Chondrocyte (in vitro differentiated cells): ENCODE results near the gene NCF4. TPM values are rescaled to one million over a fixed set of nuclear protein-coding genes. Genes with fewer than 3 reads are reported as not detected.

Experiments
- DNase-seq: peaks from one replicate; pipeline ENCODE4 v3.0.0; 2021; ENCODE audit warnings: mixed read lengths, low spot score
- H3K27ac Mint-ChIP-seq: one replicate; pipeline ENCODE4 v1.8.0; 2021; ENCODE audit warnings: mild to moderate bottlenecking, moderate library complexity, mixed read lengths; ENCODE audit not compliant: unreplicated experiment
- H3K27me3 Mint-ChIP-seq: 2 replicates; pipeline ENCODE4 v1.8.0; 2021; ENCODE audit warnings: low read depth, mixed read lengths
- H3K36me3 Mint-ChIP-seq: 2 replicates; pipeline ENCODE4 v1.8.0; 2021; ENCODE audit warnings: low read depth, mixed read lengths
- H3K4me1 Mint-ChIP-seq: 2 replicates; pipeline ENCODE4 v1.8.0; 2021; ENCODE audit warnings: low read depth, mild to moderate bottlenecking, mixed read lengths
- H3K4me3 Mint-ChIP-seq: one replicate; pipeline ENCODE4 v1.8.0; 2021; ENCODE audit warnings: mild to moderate bottlenecking, moderate library complexity, mixed read lengths; ENCODE audit not compliant: unreplicated experiment
- H3K9me3 Mint-ChIP-seq: 2 replicates; pipeline ENCODE4 v1.8.0; 2021; ENCODE audit warnings: low read depth, mixed read lengths
- total RNA-seq: library from RNA; stranded (reverse); gene quantifications from 3 replicates; pipeline ENCODE4 v1.2.1, GENCODE V29; 2021
- TF ChIP-seq, protein P1 (sequence below): fragments of 200-600 bp; sonication (generic); IDR thresholded peaks from 2 replicates; pipeline ENCODE4 v1.5.0; 2021; ENCODE audit warnings: antibody characterized with exemption, mild to moderate bottlenecking, moderate library complexity

The NCF4 gene
- total RNA-seq, 1 donor from 2014 or later, result not detected

DNA sequence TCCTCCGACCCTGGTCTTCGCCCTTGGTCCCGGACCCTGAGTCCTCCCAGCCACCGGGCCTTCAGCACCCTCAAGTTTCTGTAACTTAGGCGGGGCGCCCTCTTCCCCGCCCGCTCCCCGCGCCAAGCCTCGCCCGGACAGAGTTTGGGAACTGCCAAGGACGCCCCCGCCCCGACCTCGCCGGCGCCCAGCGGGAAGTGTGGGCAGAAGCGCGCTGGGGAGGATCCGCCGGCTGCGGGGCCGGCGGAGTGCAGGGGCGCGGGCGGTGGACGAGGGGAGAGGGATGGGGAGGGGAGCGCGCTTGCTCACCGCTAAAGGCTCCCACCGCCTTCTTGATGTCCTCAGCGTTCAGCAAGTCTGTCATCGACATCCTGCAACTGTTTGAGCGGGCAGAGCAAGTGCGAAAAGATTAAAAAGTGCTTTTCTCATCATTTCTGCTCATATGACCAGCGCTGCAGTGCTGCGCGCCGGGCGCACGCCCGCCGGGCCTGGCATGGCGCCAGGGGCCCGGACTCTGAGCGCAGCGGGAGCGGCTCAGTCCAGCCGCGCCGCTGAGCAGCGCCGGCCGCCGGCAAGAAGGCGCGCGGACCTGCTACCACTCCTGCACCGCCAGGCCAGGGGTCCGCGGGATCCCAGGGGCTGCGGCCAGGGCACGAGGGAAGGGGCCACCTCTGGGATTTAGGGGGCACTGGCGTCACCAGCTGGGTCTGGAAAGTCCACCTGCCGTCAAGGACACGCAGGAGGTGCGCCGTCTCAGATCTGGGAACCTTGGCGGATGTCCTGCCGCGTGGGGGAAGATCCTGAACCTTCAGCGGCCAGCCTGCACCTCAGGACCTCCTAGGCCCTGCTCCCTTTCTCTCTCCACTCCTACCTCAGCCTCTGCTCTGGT, 43.9 kb upstream of the NCF4 start, which contains the start of gene PVALB:
Gene PVALB (minus strand): TSS at position 400 of the 889 bp plus-strand sequence. CDS start 30 bp downstream, at position 370.
- H3K4me3 Mint-ChIP-seq, result peak within 1 kb of the TSS; percentile 48
- H3K36me3 Mint-ChIP-seq, result no peaks in the 10 kb centered on the region
- TF ChIP-seq, protein P1, sequence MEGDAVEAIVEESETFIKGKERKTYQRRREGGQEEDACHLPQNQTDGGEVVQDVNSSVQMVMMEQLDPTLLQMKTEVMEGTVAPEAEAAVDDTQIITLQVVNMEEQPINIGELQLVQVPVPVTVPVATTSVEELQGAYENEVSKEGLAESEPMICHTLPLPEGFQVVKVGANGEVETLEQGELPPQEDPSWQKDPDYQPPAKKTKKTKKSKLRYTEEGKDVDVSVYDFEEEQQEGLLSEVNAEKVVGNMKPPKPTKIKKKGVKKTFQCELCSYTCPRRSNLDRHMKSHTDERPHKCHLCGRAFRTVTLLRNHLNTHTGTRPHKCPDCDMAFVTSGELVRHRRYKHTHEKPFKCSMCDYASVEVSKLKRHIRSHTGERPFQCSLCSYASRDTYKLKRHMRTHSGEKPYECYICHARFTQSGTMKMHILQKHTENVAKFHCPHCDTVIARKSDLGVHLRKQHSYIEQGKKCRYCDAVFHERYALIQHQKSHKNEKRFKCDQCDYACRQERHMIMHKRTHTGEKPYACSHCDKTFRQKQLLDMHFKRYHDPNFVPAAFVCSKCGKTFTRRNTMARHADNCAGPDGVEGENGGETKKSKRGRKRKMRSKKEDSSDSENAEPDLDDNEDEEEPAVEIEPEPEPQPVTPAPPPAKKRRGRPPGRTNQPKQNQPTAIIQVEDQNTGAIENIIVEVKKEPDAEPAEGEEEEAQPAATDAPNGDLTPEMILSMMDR, result no peak
- H3K4me1 Mint-ChIP-seq, result peaks cover 6% of the 10 kb centered on the region
- no peak within 1 kb of the TSS for H3K27ac Mint-ChIP-seq
- peaks cover 69% of the 10 kb centered on the region for H3K27me3 Mint-ChIP-seq
- DNase-seq, result no peak
- H3K9me3 Mint-ChIP-seq, result no peaks in the 10 kb centered on the region

DNA sequence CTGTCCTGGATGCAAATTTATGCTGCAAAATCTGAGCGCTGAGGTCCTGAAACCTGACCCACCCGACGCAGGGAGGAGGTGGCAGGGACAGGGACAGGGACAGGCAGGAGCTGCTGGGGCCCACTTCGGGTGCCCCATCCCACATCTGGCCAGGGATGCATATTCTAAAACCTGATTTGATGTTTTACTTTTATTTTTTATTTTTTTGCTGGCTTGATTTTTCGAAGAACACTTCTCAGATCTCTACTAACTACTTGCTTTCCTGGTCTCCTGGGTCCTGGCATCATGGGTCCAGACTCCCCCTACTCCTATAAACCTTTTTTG, 43.3 kb upstream of the NCF4 start:
- no peak for DNase-seq
- H3K4me3 Mint-ChIP-seq, result peak overlapping the region; percentile 48
- peaks cover 66% of the 10 kb centered on the region for H3K27me3 Mint-ChIP-seq
- H3K9me3 Mint-ChIP-seq, result no peaks in the 10 kb centered on the region
- no peak overlapping the region for H3K27ac Mint-ChIP-seq
- TF ChIP-seq, protein P1, result no peak
- H3K4me1 Mint-ChIP-seq, result peaks cover 6% of the 10 kb centered on the region
- no peaks in the 10 kb centered on the region for H3K36me3 Mint-ChIP-seq

DNA sequence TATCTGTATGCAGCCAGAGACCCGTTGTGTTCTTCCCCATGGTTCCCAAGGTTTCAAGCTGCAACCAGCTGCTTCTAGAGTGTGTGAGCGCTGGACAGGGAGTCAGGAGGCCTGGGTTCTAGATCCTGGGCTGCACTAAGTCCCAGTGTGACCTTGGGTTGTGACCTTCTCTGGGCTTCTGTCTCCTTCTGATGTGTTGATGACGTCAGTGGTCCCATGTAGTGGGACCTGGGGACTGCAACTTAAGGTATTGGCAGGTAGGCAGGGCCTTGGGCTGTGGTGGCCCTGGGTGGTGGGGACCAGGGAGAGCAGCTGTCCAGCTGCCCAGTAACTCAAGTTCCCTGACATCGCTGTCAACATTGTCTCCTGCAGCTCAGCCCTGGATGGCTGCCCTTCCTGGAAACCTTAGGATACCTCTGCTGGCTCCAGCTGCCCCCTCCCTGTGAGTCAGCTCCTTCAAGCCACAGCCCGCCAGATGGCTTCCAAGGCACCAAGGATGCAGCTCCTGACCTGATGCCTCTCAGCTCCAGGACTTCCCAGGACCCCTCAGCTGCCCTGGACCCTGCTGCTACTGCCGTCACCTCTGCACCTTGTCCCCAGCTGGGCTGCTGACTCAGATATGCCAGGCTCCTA, 42.7 kb upstream of the NCF4 start:
- Mint-ChIP-seq H3K27me3 (peaks cover 64% of the 10 kb centered on the region), H3K9me3 (no peaks in the 10 kb centered on the region), H3K36me3 (no peaks in the 10 kb centered on the region), H3K4me3 (no peak overlapping the region), H3K4me1 (peaks cover 10% of the 10 kb centered on the region), H3K27ac (no peak overlapping the region)
- no peak for DNase-seq
- TF ChIP-seq, protein P1, result no peak

DNA sequence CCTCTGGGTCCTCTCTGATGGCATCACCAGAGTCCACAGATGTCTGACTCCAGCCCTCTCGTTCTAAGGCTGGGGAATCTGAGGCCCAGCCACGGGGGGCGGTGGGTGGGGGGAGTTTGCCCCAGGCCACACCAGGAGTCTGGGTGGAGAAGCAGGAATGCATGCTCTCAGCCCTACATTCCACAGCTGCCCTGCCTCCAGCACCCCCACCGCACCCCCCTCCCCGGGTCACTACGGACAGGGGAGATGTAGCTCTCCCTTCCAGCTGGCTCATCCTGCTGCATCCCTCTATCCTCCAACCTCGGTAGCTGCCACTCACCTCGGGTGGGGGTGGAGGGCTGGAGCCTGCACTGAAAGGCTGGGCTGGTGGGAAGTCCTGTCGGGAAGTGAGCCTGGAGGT, 41.7 kb upstream of the NCF4 start:
- Mint-ChIP-seq H3K36me3 (no peaks in the 10 kb centered on the region), H3K27me3 (peaks cover 56% of the 10 kb centered on the region)

DNA sequence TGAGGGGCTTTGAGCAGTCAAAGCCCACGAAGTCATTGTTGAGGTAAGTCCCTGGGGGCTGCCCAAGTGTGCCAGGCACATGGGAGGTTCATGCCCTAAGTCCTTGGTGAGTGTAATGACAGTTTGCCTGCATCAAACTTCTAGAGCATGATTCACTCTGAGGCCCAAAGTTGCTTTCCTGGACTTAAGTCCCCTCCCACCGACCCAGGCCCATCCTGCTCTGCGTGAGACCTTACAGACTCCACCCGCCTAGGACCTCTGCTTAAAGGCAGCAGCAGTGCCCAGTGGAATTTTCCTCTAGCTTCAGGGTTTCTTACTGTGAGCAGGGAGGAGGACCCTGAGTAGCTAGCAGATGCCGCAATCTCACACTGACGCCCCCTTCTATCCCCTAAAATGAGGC, 38.2 kb upstream of the NCF4 start:
- Mint-ChIP-seq H3K27me3 (peaks cover 36% of the 10 kb centered on the region), H3K27ac (no peak overlapping the region), H3K4me1 (peaks cover 10% of the 10 kb centered on the region), H3K9me3 (no peaks in the 10 kb centered on the region), H3K36me3 (no peaks in the 10 kb centered on the region), H3K4me3 (no peak overlapping the region)
- TF ChIP-seq, protein P1, result no peak
- no peak for DNase-seq

More for the DNA sequence above, 41.7 kb upstream of the NCF4 start:
- Mint-ChIP-seq H3K27ac (no peak overlapping the region), H3K9me3 (no peaks in the 10 kb centered on the region), H3K4me3 (no peak overlapping the region), H3K4me1 (peaks cover 14% of the 10 kb centered on the region)
- TF ChIP-seq, protein P1, result no peak
- DNase-seq, result no peak
